HG03103 (cell line): ENCODE data around the gene DNAJA4.

Experiments used
- ATAC-seq: cut with Tn5 transposase; IDR thresholded peaks from one replicate; pipeline ENCODE4 v1.9.1; 2021; ENCODE audit warnings: low read depth; ENCODE audit not compliant: unreplicated experiment

The DNAJA4 gene

GRCh38 chr15:78312536-78312935 is 48.2 kb downstream of the DNAJA4 start:
- no peak for ATAC-seq

- ATAC-seq = no peak
These were observed 48.6 kb downstream of the DNAJA4 start for GRCh38 chr15:78312957-78313356.

- ATAC-seq = no peak
These were observed 49.0 kb downstream of the DNAJA4 start for GRCh38 chr15:78313383-78313782.

GRCh38 chr15:78314181-78314581 is 49.8 kb downstream of the DNAJA4 start:
- ATAC-seq = no peak

GRCh38 chr15:78315686-78316282 is 51.4 kb downstream of the DNAJA4 start:
- no peak for ATAC-seq

- no peak for ATAC-seq
These were observed 52.1 kb downstream of the DNAJA4 start for GRCh38 chr15:78316283-78317083.

- no peak for ATAC-seq
These were observed 52.9 kb downstream of the DNAJA4 start for GRCh38 chr15:78317145-78317836.

GRCh38 chr15:78319588-78319987 is 55.2 kb downstream of the DNAJA4 start:
- ATAC-seq = no peak

GRCh38 chr15:78320183-78320582 is 55.8 kb downstream of the DNAJA4 start:
- ATAC-seq = no peak

GRCh38 chr15:78321041-78321570 is 56.7 kb downstream of the DNAJA4 start:
- ATAC-seq = no peak

GRCh38 chr15:78321786-78322185 is 57.4 kb downstream of the DNAJA4 start:
- ATAC-seq = no peak

- no peak for ATAC-seq
These were observed 57.9 kb downstream of the DNAJA4 start for GRCh38 chr15:78322243-78322642.

GRCh38 chr15:78322724-78323521 is 58.6 kb downstream of the DNAJA4 start:
- no peak for ATAC-seq

- no peak for ATAC-seq
These were observed 59.3 kb downstream of the DNAJA4 start for GRCh38 chr15:78323693-78324092.

GRCh38 chr15:78324144-78324543 is 59.8 kb downstream of the DNAJA4 start:
- no peak for ATAC-seq

- no peak for ATAC-seq
These were observed 60.9 kb downstream of the DNAJA4 start for GRCh38 chr15:78325092-78325843.

GRCh38 chr15:78327466-78327865 is 63.1 kb downstream of the DNAJA4 start:
- no peak for ATAC-seq

- no peak for ATAC-seq
These were observed 65.3 kb downstream of the DNAJA4 start for GRCh38 chr15:78329625-78330024.
